GM03348 (cell line): ENCODE data around the gene MCAT.
"Not testable (repeated sequence)": the region's sequence is repeated elsewhere in the genome, so short reads cannot be mapped to it uniquely, and the experiment has no call there.

ENCODE experiments used
- DNase-seq: peaks from one replicate; pipeline ENCODE4 v3.0.0; 2012; ENCODE audit warnings: low spot score

Gene MCAT

GRCh38 chr22:43153899-43154298, 10.7 kb upstream of the MCAT start:
- no peak for DNase-seq

GRCh38 chr22:43152357-43153071, 9.3 kb upstream of the MCAT start:
- DNase-seq = peak; percentile 86

- no peak for DNase-seq
Measured at GRCh38 chr22:43152003-43152356, 8.8 kb upstream of the MCAT start.

GRCh38 chr22:43151251-43152002, 8.2 kb upstream of the MCAT start, which contains the start of gene TSPO:
Gene TSPO, plus strand, starts transcription at chr22:43151559. Its CDS starts 7,680 bp downstream, at chr22:43159239.
- DNase-seq = peak; percentile 97

- no peak for DNase-seq
Measured at GRCh38 chr22:43150731-43151206, 7.6 kb upstream of the MCAT start.

GRCh38 chr22:43148581-43148980, 5.4 kb upstream of the MCAT start:
- DNase-seq = no peak

- DNase-seq = no peak
Measured at GRCh38 chr22:43147821-43148220, 4.6 kb upstream of the MCAT start.

GRCh38 chr22:43146332-43146731, 3.1 kb upstream of the MCAT start:
- DNase-seq = not testable (repeated sequence)

GRCh38 chr22:43145371-43145770, 2.2 kb upstream of the MCAT start:
- DNase-seq = not testable (repeated sequence)

GRCh38 chr22:43144949-43145348, 1.8 kb upstream of the MCAT start:
- DNase-seq = no peak

- DNase-seq = no peak
Measured at GRCh38 chr22:43136801-43137200, 6.4 kb downstream of the MCAT start.

- DNase-seq = peak; percentile 70
Measured at GRCh38 chr22:43136255-43136654, 6.9 kb downstream of the MCAT start.

GRCh38 chr22:43135565-43135964, 7.6 kb downstream of the MCAT start:
- no peak for DNase-seq

- no peak for DNase-seq
Measured at GRCh38 chr22:43134553-43134952, 8.6 kb downstream of the MCAT start.

GRCh38 chr22:43133401-43133800, 9.8 kb downstream of the MCAT start:
- DNase-seq = no peak

GRCh38 chr22:43131773-43132501, 11.3 kb downstream of the MCAT start:
- DNase-seq = no peak

GRCh38 chr22:43129426-43130425, 13.5 kb downstream of the MCAT start:
- no peak for DNase-seq

GRCh38 chr22:43128928-43129424, 14.2 kb downstream of the MCAT start:
- no peak for DNase-seq

- no peak for DNase-seq
Measured at GRCh38 chr22:43128116-43128515, 15.1 kb downstream of the MCAT start.

GRCh38 chr22:43127166-43127908, 15.9 kb downstream of the MCAT start:
- DNase-seq = no peak
